NCI-H1092 treated with DMSO at 0.1 percent for 48 hours (cell line): ENCODE data around the gene ALDH18A1.

Source experiments
- DNase-seq: peaks from one replicate; lab custom pipeline; 2025; lab: John Stamatoyannopoulos, UW

Gene ALDH18A1

GRCh38 chr10:95556994-95557767 lies 99.3 kb downstream of the ALDH18A1 start:
- no peak for DNase-seq
